Transverse colon (tissue), 4 donors: ENCODE results near the gene DNTT.

Source experiments
- EP300 ChIP-seq: sonication (generic); formaldehyde crosslinking; IDR thresholded peaks from one replicate; pipeline ENCODE4 v1.6.1; 2017; ENCODE audit warnings: antibody characterized with exemption, low read depth
- POLR2AphosphoS5 ChIP-seq, 3 donors: sonication (generic); formaldehyde crosslinking; IDR thresholded peaks; one replicate each; pipeline ENCODE4 v1.6.1; 2016; ENCODE audit warnings: antibody characterized with exemption in 3 of 3
- TF ChIP-seq, protein P1 (sequence below), 5 experiments: fragments of 200-600 bp in 3 of 5; fragments of 450-650 bp in 2 of 5; sonication (generic) in 3 of 5; IDR thresholded peaks; 1 replicate in 2 of 5; 2 replicates in 3 of 5; pipeline ENCODE4 v1.5.1; 2016 to 2017; ENCODE audit warnings: antibody characterized with exemption in 5 of 5, inconsistent platforms in 3 of 5, mild to moderate bottlenecking in 2 of 5, moderate library complexity in 1 of 5

DNA sequence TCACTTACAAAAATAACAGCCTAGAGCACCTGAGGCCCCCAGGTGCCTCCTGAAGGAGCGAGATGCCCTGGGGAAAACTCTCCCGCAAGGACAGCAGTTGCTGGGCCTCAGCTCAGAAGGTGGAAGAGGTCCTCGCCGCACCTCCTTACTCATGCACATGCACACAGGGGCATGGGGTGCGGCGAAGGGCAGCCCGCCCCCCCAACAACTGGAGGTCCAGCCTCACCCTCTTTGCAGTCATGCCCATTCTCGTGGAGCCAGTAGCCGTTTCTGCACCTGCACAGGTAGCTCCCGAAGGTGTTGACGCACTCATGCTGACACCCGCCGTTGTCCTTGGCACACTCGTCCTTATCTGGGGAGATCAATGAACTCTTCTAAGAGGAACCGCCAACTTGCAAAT is 74.5 kb downstream of the DNTT start:
- TF ChIP-seq, protein P1, sequence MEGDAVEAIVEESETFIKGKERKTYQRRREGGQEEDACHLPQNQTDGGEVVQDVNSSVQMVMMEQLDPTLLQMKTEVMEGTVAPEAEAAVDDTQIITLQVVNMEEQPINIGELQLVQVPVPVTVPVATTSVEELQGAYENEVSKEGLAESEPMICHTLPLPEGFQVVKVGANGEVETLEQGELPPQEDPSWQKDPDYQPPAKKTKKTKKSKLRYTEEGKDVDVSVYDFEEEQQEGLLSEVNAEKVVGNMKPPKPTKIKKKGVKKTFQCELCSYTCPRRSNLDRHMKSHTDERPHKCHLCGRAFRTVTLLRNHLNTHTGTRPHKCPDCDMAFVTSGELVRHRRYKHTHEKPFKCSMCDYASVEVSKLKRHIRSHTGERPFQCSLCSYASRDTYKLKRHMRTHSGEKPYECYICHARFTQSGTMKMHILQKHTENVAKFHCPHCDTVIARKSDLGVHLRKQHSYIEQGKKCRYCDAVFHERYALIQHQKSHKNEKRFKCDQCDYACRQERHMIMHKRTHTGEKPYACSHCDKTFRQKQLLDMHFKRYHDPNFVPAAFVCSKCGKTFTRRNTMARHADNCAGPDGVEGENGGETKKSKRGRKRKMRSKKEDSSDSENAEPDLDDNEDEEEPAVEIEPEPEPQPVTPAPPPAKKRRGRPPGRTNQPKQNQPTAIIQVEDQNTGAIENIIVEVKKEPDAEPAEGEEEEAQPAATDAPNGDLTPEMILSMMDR (IDR thresholded peaks at IDR 0.05), result no peak
- no peak for TF ChIP-seq POLR2AphosphoS5 (IDR thresholded peaks at IDR 0.05)
- no peak for TF ChIP-seq EP300
